CD14-positive monocyte (primary cell): ENCODE measurements around the gene UBE2J1. TPM values are rescaled to one million over a fixed set of nuclear protein-coding genes. Genes with fewer than 3 reads are reported as not detected.
A peak's percentile ranks its signal among the peaks of the same experiment; 100 is the strongest.

Source experiments
- DNase-seq, 3 donors: peaks; one replicate each; pipeline ENCODE4 v3.0.0-alpha.2; 2011 to 2022
- H2AFZ ChIP-seq: 2 replicates; pipeline ENCODE4 v1.6.0; 2012; ENCODE audit warnings: mild to moderate bottlenecking, low read depth, low read length, inconsistent platforms; ENCODE audit not compliant: insufficient read depth, poor library complexity, severe bottlenecking
- H3K27ac ChIP-seq, 2 donors: 1 replicate in 1 of 2; 2 replicates in 1 of 2; pipeline ENCODE4 v1.5.1; 2012 to 2013; ENCODE audit warnings: low read length in 2 of 2, control low read depth in 1 of 2, inconsistent platforms in 1 of 2, low read depth in 1 of 2, mild to moderate bottlenecking in 1 of 2
- H3K27me3 ChIP-seq, 2 donors: one replicate each; pipeline versions ENCODE4 v1.6.0 to v1.6.1; 2011 to 2013; ENCODE audit warnings: low read length in 2 of 2; ENCODE audit not compliant: control insufficient read depth in 2 of 2, insufficient read depth in 2 of 2
- H3K36me3 ChIP-seq, 2 donors: replicated peaks in 1 of 2; 1 replicate in 1 of 2; 2 replicates in 1 of 2; pipeline versions ENCODE4 v1.5.1 to v1.6.1; 2012 to 2013; ENCODE audit warnings: low read length in 2 of 2, control low read depth in 1 of 2, inconsistent platforms in 1 of 2, mild to moderate bottlenecking in 1 of 2; ENCODE audit not compliant: insufficient read depth in 2 of 2, control insufficient read depth in 1 of 2
- H3K4me1 ChIP-seq, 2 donors: 1 replicate in 1 of 2; 2 replicates in 1 of 2; pipeline versions ENCODE4 v1.5.1 to v1.6.1; 2012 to 2013; ENCODE audit warnings: low read length in 2 of 2, control low read depth in 1 of 2, inconsistent platforms in 1 of 2, mild to moderate bottlenecking in 1 of 2, moderate library complexity in 1 of 2; ENCODE audit not compliant: insufficient read depth in 2 of 2, control insufficient read depth in 1 of 2
- H3K4me2 ChIP-seq: replicated peaks from 2 replicates; pipeline ENCODE3; 2012; ENCODE audit warnings: low read length, moderate library complexity, mild to moderate bottlenecking; ENCODE audit not compliant: poor library complexity, severe bottlenecking; ENCODE audit errors: extremely low read depth
- H3K4me3 ChIP-seq, 3 experiments: fragments of 200-600 bp in 1 of 3; sonication (generic) in 1 of 3; replicated peaks in 1 of 3; 1 replicate in 2 of 3; 2 replicates in 1 of 3; pipeline ENCODE4 v1.5.1; 2011 to 2013; ENCODE audit warnings: low read length in 3 of 3, mild to moderate bottlenecking in 3 of 3, control low read depth in 2 of 3, low read depth in 2 of 3, inconsistent platforms in 1 of 3, moderate library complexity in 1 of 3
- H3K79me2 ChIP-seq: 2 replicates; pipeline ENCODE4 v1.6.0; 2012; ENCODE audit warnings: mild to moderate bottlenecking, control low read depth, inconsistent platforms, low read length, moderate library complexity; ENCODE audit not compliant: insufficient read depth
- H3K9ac ChIP-seq: 2 replicates; pipeline ENCODE4 v1.6.0; 2017; ENCODE audit warnings: low read length, mild to moderate bottlenecking; ENCODE audit not compliant: insufficient read depth, poor library complexity, severe bottlenecking
- H3K9me3 ChIP-seq, 2 donors: replicated peaks in 1 of 2; 1 replicate in 1 of 2; 2 replicates in 1 of 2; pipeline versions ENCODE4 v1.5.1 to v1.6.1; 2012 to 2013; ENCODE audit warnings: low read length in 2 of 2, control low read depth in 1 of 2; ENCODE audit not compliant: control insufficient read depth in 1 of 2, insufficient read depth in 1 of 2
- H4K20me1 ChIP-seq: 2 replicates; pipeline ENCODE4 v1.6.0; 2012; ENCODE audit warnings: mild to moderate bottlenecking, low read length, control low read depth, moderate library complexity; ENCODE audit not compliant: insufficient read depth
- H3K27ac Mint-ChIP-seq, 7 donors: one replicate each; pipeline ENCODE4 v1.8.0; 2020; ENCODE audit warnings: mild to moderate bottlenecking in 7 of 7, mixed read lengths in 7 of 7, moderate library complexity in 6 of 7, inconsistent platforms in 2 of 7
- H3K27me3 Mint-ChIP-seq, 3 donors: one replicate each; pipeline ENCODE4 v1.8.0; 2021 to 2022; ENCODE audit warnings: low read depth in 3 of 3, mild to moderate bottlenecking in 3 of 3, mixed read lengths in 3 of 3, moderate library complexity in 3 of 3, inconsistent platforms in 1 of 3
- H3K36me3 Mint-ChIP-seq, 2 donors: one replicate each; pipeline ENCODE4 v1.8.0; 2020; ENCODE audit warnings: mixed read lengths in 2 of 2, inconsistent platforms in 1 of 2, mild to moderate bottlenecking in 1 of 2
- H3K4me1 Mint-ChIP-seq: one replicate; pipeline ENCODE4 v1.8.0; 2020; ENCODE audit warnings: mild to moderate bottlenecking, mixed read lengths
- H3K4me3 Mint-ChIP-seq, 2 donors: one replicate each; pipeline ENCODE4 v1.8.0; 2020; ENCODE audit warnings: mild to moderate bottlenecking in 2 of 2, mixed read lengths in 2 of 2, moderate library complexity in 1 of 2
- H3K9me3 Mint-ChIP-seq, 7 donors: one replicate each; pipeline ENCODE4 v1.8.0; 2020 to 2022; ENCODE audit warnings: mixed read lengths in 7 of 7, mild to moderate bottlenecking in 6 of 7, moderate library complexity in 6 of 7, inconsistent platforms in 2 of 7
- WGBS: methylation state at CpG from one replicate; pipeline ENCODE4 v1.1.5; 2013; ENCODE audit warnings: missing lambda C conversion rate; ENCODE audit not compliant: insufficient coverage; 5-methylcytosine and 5-hydroxymethylcytosine counted together
- intact Hi-C, 2 donors: fragments of 100-400 bp; cut with micrococcal nuclease; formaldehyde crosslinking; loops; one replicate each; pipeline versions ENCODE4 v1.15.0 to v1.15.1; 2023
- polyA plus RNA-seq, 3 donors: library from polyadenylated mRNA; depleted of rRNA in 1 of 3; unstranded in 2 of 3; stranded (reverse) in 1 of 3; fragments of 300-500 nt in 2 of 3; fragments of >200 nt in 1 of 3; fragmentation: Illumina TruSeq in 2 of 3; gene quantifications; 1 replicate in 2 of 3; 2 replicates in 1 of 3; pipeline ENCODE4 v1.2.3, GENCODE V29; 2012 to 2021
- TF ChIP-seq, protein P1 (sequence below): fragments of 200-600 bp; IDR thresholded peaks from one replicate; pipeline ENCODE4 v1.8.0; 2022; ENCODE audit warnings: antibody characterized with exemption, mild to moderate bottlenecking

Gene UBE2J1
- polyA plus RNA-seq, 3 donors = 44.8 to 80.5 (median 66.1) TPM

DNA sequence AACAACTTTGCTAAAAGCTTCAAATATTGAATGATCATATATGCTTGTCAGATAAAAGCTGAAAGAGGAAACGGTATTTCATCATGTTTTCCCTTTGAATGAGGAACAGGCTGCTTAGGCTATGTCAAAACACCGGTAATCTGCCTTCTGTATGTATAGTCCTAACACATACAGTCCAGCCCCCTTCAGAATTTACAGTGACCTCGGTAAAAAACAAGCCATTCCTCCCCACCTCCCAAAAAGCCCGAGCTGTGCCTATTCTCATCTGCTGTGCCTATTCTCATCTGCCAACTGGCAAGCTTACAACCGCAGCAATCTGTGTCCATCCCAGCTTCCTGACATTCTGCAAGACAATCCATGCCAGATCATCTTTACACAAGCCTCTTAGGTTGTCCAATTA is 26.8 kb upstream of the UBE2J1 start:
- H3K4me1 ChIP-seq = peaks cover 54 to 62% of the 10 kb centered on the region in 2 donors
- intact Hi-C loops = no loop called here
- peaks cover 5 to 12% of the 10 kb centered on the region in 2 donors for H3K36me3 Mint-ChIP-seq
- peaks cover 14% of the 10 kb centered on the region for H3K79me2 ChIP-seq
- H3K4me2 ChIP-seq = peak overlapping the region; percentile 65
- H3K36me3 ChIP-seq = no peaks in the 10 kb centered on the region
- H3K27me3 ChIP-seq = no peaks in the 10 kb centered on the region
- DNase-seq = peak; percentile 66 to 87 (median 76)
- H3K9me3 Mint-ChIP-seq = peaks cover 0 to 2% (median 0%) of the 10 kb centered on the region in 7 donors
- no peak overlapping the region for H2AFZ ChIP-seq
- TF ChIP-seq, protein P1, sequence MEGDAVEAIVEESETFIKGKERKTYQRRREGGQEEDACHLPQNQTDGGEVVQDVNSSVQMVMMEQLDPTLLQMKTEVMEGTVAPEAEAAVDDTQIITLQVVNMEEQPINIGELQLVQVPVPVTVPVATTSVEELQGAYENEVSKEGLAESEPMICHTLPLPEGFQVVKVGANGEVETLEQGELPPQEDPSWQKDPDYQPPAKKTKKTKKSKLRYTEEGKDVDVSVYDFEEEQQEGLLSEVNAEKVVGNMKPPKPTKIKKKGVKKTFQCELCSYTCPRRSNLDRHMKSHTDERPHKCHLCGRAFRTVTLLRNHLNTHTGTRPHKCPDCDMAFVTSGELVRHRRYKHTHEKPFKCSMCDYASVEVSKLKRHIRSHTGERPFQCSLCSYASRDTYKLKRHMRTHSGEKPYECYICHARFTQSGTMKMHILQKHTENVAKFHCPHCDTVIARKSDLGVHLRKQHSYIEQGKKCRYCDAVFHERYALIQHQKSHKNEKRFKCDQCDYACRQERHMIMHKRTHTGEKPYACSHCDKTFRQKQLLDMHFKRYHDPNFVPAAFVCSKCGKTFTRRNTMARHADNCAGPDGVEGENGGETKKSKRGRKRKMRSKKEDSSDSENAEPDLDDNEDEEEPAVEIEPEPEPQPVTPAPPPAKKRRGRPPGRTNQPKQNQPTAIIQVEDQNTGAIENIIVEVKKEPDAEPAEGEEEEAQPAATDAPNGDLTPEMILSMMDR = no peak
- no peak overlapping the region for H3K9ac ChIP-seq
- no peaks in the 10 kb centered on the region for H4K20me1 ChIP-seq
- H3K4me3 ChIP-seq = peak overlapping the region in 1 of 3 experiments; percentile 45
- H3K4me1 Mint-ChIP-seq = peaks cover 72% of the 10 kb centered on the region
- H3K4me3 Mint-ChIP-seq = peak overlapping the region; percentile 73 to 91
- WGBS = 0% methylated on average over 3 of the region's 5 CpGs
- H3K9me3 ChIP-seq = no peaks in the 10 kb centered on the region
- no peaks in the 10 kb centered on the region for H3K27me3 Mint-ChIP-seq
- peak overlapping the region; percentile 81 to 97 (median 91) for H3K27ac Mint-ChIP-seq
- H3K27ac ChIP-seq = peak overlapping the region in 1 of 2 donors; percentile 52

DNA sequence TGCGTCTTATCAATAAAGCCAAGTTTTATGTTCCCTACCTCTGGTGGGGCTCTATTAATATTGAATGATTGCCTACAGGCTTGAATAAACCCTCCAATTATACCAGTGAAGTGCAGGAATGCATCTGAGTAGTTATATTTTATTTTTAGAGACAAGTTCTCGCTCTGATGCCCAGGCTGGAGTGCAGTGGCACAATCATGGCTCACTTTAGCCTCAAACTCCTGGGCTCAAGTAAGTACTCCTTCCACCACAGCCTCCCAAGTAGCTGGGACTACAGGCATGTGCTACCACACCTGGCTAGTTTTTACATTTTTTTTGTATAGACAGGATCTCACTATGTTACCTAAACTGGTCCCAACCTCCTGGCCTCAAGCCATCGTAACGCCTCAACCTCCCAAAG is 26.1 kb upstream of the UBE2J1 start:
- Histone ChIP-seq H3K36me3 (no peaks in the 10 kb centered on the region), H2AFZ (no peak overlapping the region), H3K4me3 (peak overlapping the region in 1 of 3 experiments; percentile 45), H3K9ac (no peak overlapping the region), H3K79me2 (peaks cover 14% of the 10 kb centered on the region), H3K27me3 (no peaks in the 10 kb centered on the region), H3K4me2 (peak overlapping the region; percentile 65), H3K9me3 (no peaks in the 10 kb centered on the region), H3K4me1 (peaks cover 50 to 55% of the 10 kb centered on the region in 2 donors), H3K27ac (peak overlapping the region; percentile 49 to 52), H4K20me1 (no peaks in the 10 kb centered on the region)
- peaks cover 0 to 2% (median 0%) of the 10 kb centered on the region in 7 donors for H3K9me3 Mint-ChIP-seq
- DNase-seq = no peak
- no peaks in the 10 kb centered on the region for H3K27me3 Mint-ChIP-seq
- intact Hi-C loops = no loop called here
- no CpG with 5 or more reads among the region's 4 CpGs for WGBS
- H3K4me3 Mint-ChIP-seq = no peak overlapping the region
- H3K4me1 Mint-ChIP-seq = peaks cover 67% of the 10 kb centered on the region
- peaks cover 5 to 12% of the 10 kb centered on the region in 2 donors for H3K36me3 Mint-ChIP-seq
- TF ChIP-seq, protein P1 = no peak
- H3K27ac Mint-ChIP-seq = peak overlapping the region; percentile 53 to 91 (median 84)
